Endometrial microvascular endothelial cells (primary cell): ENCODE results near the gene MYO9B. TPM values are rescaled to one million over a fixed set of nuclear protein-coding genes. Genes with fewer than 3 reads are reported as not detected.
"Not testable (repeated sequence)": the region's sequence is repeated elsewhere in the genome, so short reads cannot be mapped to it uniquely, and the experiment has no call there.

Experiments
- in situ Hi-C: cut with HindIII; loops from 2 replicates; pipeline ENCODE4 v1.10.0; 2017; ENCODE audit warnings: low sequenced_read_pairs, low pct_unique_long_range_greater_than_20kb; ENCODE audit errors: inconsistent ontology term
- total RNA-seq: library from RNA; depleted of rRNA; stranded (reverse); fragments of >200 nt; gene quantifications from one replicate; pipeline ENCODE4 v1.2.3, GENCODE V29; 2015; ENCODE audit errors: inconsistent ontology term

The MYO9B gene
- total RNA-seq, 1 donor from 2014 or later, result 60.7 TPM

DNA sequence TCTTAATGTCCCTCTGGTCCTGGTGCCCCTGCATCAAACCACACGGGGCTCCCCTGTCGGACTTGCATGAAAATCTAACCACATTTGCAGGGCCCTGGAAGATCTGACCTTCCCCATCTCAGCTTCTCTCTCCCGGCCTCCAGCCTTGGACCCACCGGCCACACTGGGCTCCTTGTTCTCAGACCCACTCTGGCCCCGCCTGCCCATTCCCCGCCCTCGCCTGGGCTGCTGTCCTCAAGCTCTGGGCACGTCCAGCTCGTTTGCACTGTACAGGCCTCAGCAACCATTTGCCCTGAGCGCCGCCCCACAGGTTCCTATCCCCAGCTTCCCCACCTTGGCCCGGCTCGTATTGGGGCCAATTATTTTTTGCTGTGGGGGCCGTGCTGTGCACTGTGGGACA is 10.5 kb downstream of the MYO9B start:
- in situ Hi-C loops, result no loop called here

DNA sequence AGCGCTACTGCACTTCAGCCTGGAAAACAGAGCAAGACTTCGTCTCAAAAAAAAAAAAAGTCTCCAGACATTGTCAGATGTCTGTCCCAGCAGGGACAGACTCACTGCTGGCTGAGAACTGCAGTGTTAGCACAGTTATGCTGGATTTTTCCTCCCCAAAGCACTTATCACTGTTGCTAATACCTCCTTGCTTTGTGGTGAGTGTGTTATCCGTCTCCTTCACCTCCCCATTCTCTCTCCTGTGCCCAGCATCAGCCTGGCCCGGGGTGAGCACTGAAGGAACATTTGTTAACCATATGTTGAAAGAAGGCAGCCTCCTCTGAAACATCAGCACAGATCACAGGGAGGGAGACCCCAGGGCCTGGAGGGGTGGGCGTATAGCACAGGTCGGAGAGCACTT is 11.3 kb downstream of the MYO9B start:
- in situ Hi-C loops, result no loop called here

- in situ Hi-C loops, result no loop called here
These were observed 13.0 kb downstream of the MYO9B start for GRCh38 chr19:17088552-17088951.

DNA sequence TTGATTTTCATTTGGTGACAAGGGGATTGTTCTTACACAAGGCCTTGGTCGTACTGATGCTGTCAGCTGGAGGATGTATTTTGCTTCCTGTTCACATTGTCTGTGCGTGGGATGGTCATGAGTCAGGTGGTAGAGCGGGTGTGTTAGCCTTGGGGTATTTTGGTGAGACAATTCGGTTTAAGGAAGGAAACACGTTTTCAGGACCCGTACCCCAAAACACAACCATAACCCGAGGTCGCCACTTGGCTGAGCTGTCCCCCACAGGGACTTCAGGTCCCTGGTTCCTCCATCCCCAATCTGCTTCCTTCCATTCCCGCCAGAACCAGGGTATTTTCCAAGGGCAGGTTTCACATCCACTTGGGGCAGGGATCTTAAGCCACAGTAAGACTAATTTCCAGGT is 15.0 kb downstream of the MYO9B start:
- in situ Hi-C loops, result no loop called here

DNA sequence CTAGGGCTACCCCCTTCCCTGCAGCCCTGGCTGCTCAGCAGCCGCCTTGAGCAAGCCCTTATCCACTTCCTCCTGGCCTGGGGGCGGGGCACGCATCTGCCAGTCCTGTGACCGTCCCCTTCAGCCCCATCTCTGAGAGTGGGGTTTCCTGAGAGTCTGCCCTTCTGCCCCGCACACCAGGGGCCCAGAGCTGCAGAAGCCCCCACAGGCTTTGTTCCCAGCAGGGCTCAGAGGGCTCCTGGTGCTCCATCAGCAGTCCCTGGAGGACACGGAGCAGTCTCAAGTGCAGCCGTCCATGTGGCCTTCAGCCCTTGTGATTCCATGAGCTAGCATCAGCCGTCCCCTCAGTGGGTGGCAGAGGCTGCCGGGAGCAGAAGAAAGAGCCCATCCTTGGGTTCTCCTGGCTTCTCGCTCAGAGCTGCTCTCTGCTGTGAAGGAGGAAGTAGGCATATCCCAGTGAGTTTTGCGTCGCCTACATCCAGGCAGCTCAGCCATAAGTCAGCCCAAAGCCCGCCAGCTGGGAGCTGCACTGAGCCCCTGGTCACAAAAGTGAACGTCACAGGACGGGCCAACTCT is 16.3 kb downstream of the MYO9B start:
- in situ Hi-C loops, result no loop called here

- in situ Hi-C loops, result no loop called here
These were observed 17.1 kb downstream of the MYO9B start for GRCh38 chr19:17092696-17093095.

DNA sequence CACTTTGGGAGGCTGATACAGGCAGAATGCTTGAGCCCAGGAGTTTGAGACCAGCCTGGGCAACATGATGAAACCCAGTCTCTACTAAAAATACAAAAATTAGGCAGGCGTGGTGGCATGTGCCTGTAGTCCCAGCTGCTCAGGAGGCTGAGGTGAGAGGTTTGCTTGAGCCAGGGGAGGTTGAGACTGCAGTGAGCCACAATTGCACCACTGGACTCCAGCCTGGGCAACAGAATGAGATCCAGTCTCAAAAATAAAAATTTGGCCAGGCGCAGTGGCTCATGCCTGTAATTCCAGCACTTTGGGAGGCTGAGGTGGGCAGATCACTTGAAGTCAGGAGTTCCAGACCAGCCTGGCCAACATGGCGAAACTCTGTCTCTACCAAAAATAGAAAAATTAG is 19.1 kb downstream of the MYO9B start:
- in situ Hi-C loops, result not testable (repeated sequence)

DNA sequence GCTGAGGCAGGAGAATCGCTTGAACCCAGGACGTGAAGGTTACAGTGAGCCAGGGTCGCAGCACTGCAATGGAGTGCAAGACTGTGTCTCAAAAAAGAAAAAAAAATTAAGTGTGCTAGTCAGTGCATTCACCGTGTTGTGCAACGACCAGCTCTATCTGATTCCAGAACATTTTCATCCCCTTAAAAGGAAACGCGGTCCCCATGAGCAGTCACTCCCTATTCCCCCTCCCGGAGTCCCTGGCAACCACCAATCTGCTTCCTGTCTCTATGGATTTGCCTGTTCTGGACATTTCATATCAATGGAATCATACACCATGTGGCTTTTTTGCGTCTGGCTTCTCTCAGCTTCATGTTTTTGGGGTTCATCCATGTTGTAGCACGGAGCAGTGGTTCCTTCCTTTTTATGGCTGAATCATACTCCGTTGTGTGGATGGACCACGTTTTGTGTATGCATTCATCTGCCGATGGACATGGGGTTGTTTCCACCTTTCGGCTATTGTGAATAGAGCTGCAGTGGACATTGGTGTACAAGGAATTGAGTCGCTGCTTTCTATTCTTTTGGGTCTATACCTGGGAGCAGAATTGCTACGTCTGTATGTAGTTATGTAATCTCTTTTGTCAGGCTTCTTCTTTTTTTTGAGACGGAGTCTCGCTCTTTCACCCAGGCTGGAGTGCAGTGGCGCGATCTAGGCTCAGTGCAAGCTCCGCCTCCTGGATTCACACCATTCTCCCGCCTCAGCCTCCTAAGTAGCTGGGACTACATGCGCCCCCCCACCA is 19.8 kb downstream of the MYO9B start:
- in situ Hi-C loops, result no loop called here

- in situ Hi-C loops, result no loop called here
These were observed 22.1 kb downstream of the MYO9B start for GRCh38 chr19:17097593-17098126.

DNA sequence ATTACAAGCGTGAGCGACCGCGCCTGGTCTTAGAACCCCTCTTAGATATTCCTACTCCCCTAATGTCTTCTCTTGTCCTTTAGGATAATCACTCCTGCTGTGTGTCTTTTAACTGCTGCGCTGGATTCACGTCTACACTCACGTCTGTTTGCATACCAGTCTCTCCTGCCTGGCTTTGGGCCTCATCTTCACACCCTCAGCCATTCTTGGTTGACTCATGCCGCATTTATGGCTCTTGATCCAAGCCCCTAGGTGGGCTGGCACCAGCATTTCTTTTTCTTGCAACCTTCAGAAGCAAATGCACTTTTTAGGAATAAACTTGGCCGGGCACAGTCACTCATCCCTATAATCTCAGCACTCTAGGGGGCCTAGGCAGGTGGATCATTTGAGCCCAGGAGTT is 22.7 kb downstream of the MYO9B start:
- in situ Hi-C loops, result no loop called here

DNA sequence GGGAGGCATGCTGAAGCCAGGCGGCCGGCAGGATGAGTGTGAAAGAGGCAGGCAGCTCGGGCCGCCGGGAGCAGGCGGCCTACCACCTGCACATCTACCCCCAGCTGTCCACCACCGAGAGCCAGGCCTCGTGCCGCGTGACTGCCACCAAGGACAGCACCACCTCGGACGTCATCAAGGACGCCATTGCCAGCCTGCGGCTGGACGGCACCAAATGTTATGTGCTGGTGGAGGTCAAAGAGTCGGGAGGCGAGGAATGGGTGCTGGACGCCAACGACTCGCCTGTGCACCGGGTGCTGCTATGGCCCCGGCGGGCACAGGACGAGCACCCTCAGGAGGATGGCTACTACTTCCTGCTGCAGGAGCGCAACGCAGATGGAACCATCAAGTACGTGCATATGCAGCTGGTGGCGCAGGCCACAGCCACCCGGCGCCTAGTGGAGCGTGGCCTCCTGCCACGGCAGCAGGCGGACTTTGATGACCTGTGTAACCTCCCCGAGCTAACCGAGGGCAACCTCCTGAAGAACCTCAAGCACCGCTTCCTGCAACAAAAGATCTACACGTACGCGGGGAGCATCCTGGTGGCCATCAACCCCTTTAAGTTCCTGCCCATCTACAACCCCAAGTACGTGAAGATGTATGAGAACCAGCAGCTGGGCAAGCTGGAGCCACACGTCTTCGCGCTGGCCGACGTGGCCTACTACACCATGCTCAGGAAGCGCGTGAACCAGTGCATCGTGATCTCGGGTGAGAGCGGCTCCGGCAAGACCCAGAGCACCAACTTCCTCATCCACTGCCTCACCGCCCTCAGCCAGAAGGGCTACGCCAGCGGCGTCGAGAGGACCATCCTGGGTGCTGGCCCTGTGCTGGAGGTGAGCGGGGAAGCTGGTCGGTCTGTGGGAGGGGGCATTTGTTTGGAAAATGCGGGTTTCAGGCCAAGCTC is 26.4 kb downstream of the MYO9B start:
- in situ Hi-C loops, result no loop called here

DNA sequence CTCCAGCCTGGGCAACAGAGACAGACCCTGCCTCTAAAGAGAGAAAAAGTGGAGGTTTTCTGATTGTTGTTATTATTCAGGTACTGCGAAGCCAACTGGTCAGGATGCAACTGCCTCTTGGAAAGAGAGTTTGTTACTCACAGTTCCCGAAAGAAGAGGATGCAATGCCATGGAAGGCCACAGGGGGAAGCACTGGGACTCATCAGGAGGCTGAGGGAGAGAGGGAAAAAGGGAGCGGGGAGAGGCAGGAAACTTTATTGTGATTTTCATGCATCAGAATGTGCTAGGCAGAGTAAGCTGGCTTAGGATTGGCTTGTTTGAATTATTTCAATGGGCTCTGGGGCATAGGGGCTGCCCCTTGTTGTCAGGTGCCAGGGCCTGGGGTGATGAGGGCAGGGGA is 27.6 kb downstream of the MYO9B start:
- in situ Hi-C loops, result no loop called here

- in situ Hi-C loops, result no loop called here
These were observed 29.1 kb downstream of the MYO9B start for GRCh38 chr19:17104679-17105078.

GRCh38 chr19:17105556-17105955 is 30.0 kb downstream of the MYO9B start:
- in situ Hi-C loops, result no loop called here

DNA sequence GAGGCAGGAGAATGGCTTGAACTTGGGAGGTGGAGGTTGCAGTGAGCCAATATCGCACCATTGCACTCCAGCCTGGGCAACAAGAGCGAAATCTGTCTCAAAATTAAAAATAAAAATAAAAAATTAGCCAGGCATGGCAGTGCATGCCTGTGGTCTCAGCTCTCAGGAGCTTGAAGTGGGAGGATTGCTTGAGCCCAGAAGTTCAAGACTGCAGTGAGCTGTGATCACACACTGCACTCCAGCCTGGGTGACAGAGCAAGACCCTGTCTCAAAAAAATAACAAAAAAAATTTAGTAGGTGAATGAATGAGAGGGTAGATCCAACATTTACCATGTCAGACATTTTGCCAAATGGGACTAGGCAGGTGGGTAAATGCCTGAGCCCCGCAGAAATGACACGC is 31.4 kb downstream of the MYO9B start:
- in situ Hi-C loops, result not testable (repeated sequence)

DNA sequence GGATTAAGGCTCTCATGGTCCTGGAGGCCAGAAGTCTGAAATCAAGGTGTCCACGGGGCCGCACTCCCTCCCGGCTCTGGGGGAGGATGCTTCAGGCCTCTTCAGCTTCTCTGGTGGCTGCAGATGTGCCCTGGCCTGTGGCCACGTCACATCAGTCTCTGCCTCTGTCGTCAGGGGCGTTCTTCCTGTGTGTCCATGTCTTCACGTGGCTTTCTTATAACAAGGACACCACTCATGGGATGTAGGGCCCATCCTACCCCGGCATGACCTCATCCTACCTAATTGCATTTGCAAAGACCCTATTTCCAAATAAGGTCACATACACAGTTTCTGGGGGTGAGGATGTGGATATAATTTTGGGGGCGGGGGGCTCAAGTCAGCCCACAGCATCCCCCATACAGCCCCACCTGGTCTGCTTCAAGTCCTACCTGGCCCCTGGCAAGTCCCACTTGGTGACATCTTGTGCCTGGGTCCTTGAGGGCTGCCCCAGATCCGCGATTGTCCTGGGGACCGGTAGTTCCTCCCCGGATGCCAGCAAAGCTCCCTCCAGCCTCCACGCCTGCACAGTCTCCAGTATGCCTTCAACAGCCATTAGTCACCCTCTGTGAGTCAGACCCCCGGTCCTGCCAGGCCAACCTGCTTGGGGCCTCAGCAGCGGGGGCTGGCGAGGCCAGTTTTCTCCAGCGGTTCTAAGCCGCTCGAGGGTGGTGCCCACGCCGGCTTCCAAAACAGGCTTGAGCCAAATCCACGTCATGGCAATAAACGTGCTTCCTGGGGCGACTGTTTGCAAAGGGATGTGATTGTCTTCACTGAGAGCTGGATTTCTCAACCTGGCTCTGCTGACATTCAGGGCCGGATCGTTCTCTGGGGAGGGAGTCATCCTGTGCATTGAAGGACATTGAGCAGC is 32.2 kb downstream of the MYO9B start:
- in situ Hi-C loops, result no loop called here

DNA sequence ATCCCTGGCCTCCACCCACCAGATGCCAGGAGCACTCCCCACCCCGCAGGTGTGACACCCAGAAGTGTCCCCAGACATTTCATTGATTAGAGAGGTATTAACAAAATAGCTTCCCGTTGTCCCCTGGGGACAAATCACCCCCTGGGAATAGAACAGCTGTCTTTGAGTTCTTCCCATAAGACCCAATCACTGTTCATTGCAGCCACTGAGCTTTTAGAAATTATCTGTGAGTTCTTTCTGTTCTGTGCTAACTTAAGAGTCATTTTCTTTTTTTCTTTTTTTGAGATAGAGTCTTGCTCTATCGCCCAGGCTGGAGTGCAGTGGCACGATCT is 32.8 kb downstream of the MYO9B start:
- in situ Hi-C loops, result no loop called here

DNA sequence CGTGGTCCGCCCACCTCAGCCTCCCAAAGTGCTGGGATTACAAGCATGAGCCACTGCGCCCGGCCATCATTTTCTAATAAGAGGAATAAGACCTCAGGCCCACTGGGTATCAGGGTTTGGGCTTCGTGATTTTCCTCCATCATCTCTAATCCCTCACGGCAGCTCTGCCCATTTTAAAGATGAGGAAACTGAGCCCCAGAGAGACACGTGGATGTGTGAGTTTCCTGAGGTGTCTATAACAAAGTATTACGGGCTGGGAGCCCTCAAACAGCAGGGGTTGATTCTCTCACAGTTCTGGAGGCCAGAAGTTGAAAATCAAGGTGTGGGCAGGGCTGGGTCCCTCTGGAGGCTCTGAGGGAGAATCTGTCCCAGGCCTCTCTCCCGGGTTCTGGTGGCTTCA is 33.7 kb downstream of the MYO9B start:
- in situ Hi-C loops, result no loop called here
